A549 (cell line): ENCODE measurements around the gene TBC1D22A. TPM values are rescaled to one million over a fixed set of nuclear protein-coding genes. Genes with fewer than 3 reads are reported as not detected.

Source experiments
- ATAC-seq, 2 experiments: fragments of 200-7000 bp in 1 of 2; fragments of >200 bp in 1 of 2; cut with Nextera tagmentation in 1 of 2; cut with Tn5 transposase in 1 of 2; 3 replicates each; pipeline versions ENCODE4 v1.8.0 to v1.9.1; 2018 to 2020; ENCODE audit warnings: mild to moderate bottlenecking in 1 of 2, moderate library complexity in 1 of 2
- CTCF ChIA-PET: fragments of 300-600 bp; sonication (Branson Sonifier 250); formaldehyde crosslinking; extraction: SDS; loops from one replicate; lab custom pipeline; 2021; ENCODE audit warnings: antibody characterized with exemption, inconsistent platforms; lab: Yijun Ruan, JAX
- POLR2A ChIA-PET: fragments of 350-600 bp; formaldehyde crosslinking; extraction: SDS; loops from one replicate; lab custom pipeline; 2021; ENCODE audit warnings: antibody characterized with exemption, inconsistent platforms; lab: Yijun Ruan, JAX
- DNase-seq, 2 experiments: peaks; one replicate each; pipeline versions ENCODE4 v3.0.0 to v3.0.0-alpha.2; 2011 to 2016; ENCODE audit warnings: low read depth in 1 of 2, low spot score in 1 of 2
- FAIRE-seq: peaks from 2 replicates; lab custom pipeline; 2011; peaks lifted over from hg19 to GRCh38; lab: Jason Lieb, UNC
- H3K27ac ChIP-seq, 2 experiments: fragments of >200 bp; sonication (Bioruptor Twin); formaldehyde crosslinking; 3 replicates each; pipeline ENCODE4 v1.5.1; 2016 to 2017
- H3K4me1 ChIP-seq: fragments of >200 bp; sonication (Bioruptor Twin); formaldehyde crosslinking; 3 replicates; pipeline ENCODE4 v1.6.1; 2016
- H3K4me2 ChIP-seq: fragments of >200 bp; sonication (Bioruptor Twin); formaldehyde crosslinking; 3 replicates; pipeline ENCODE4 v1.6.1; 2016
- H3K4me3 ChIP-seq: fragments of >200 bp; sonication (Bioruptor Twin); formaldehyde crosslinking; 3 replicates; pipeline ENCODE4 v1.5.1; 2016
- H3K9me3 ChIP-seq: fragments of >200 bp; sonication (Bioruptor Twin); formaldehyde crosslinking; 3 replicates; pipeline ENCODE4 v1.6.1; 2016
- BCL3 ChIP-seq: fragments of >200 bp; sonication (Bioruptor Twin); formaldehyde crosslinking; IDR thresholded peaks from 3 replicates; pipeline ENCODE4 v1.6.1; 2016
- BHLHE40 ChIP-seq: IDR thresholded peaks from 2 replicates; pipeline ENCODE4 v1.6.1; 2012; ENCODE audit warnings: low read depth, low read length, inconsistent platforms
- CBX8 ChIP-seq: fragments of 200-600 bp; sonication (generic); IDR thresholded peaks from 2 replicates; pipeline ENCODE4 v1.6.1; 2016
- CEBPB ChIP-seq, 2 experiments: fragments of >200 bp in 1 of 2; sonication (Bioruptor Twin) in 1 of 2; formaldehyde crosslinking in 1 of 2; IDR thresholded peaks; 2 replicates each; pipeline ENCODE4 v1.6.1; 2012 to 2016
- E2F6 ChIP-seq: IDR thresholded peaks from 2 replicates; pipeline ENCODE4 v1.6.1; 2012; ENCODE audit warnings: low read depth, borderline replicate concordance
- EHF ChIP-seq: fragments of 250-450 bp; sonication (Bioruptor Pico); IDR thresholded peaks from 2 replicates; pipeline ENCODE4 v1.5.0; 2020; ENCODE audit warnings: mild to moderate bottlenecking
- FOSB ChIP-seq: fragments of 250-450 bp; sonication (Bioruptor Pico); IDR thresholded peaks from 2 replicates; pipeline ENCODE4 v1.5.0; 2020; ENCODE audit warnings: mild to moderate bottlenecking, moderate library complexity
- FOXS1 ChIP-seq: fragments of 250-450 bp; sonication (Bioruptor Pico); IDR thresholded peaks from 2 replicates; pipeline ENCODE4 v1.5.0; 2020; ENCODE audit warnings: mild to moderate bottlenecking, moderate library complexity
- HDAC2 ChIP-seq: fragments of 200-600 bp; sonication (generic); IDR thresholded peaks from 2 replicates; pipeline ENCODE4 v1.6.1; 2016
- HES2 ChIP-seq: fragments of >200 bp; sonication (Bioruptor Twin); formaldehyde crosslinking; IDR thresholded peaks from 2 replicates; pipeline ENCODE4 v1.6.1; 2016
- HOXB13 ChIP-seq: fragments of 250-450 bp; sonication (Bioruptor Pico); IDR thresholded peaks from 2 replicates; pipeline ENCODE4 v1.5.0; 2020; ENCODE audit warnings: low read depth, mild to moderate bottlenecking, moderate library complexity
- JUN ChIP-seq, 2 experiments: fragments of >200 bp; sonication (Bioruptor Twin); formaldehyde crosslinking; IDR thresholded peaks; 2 replicates in 1 of 2; 3 replicates in 1 of 2; pipeline ENCODE4 v1.6.1; 2016 to 2017
- KDM1A ChIP-seq: fragments of 200-600 bp; sonication (generic); IDR thresholded peaks from 2 replicates; pipeline ENCODE4 v1.6.1; 2016; ENCODE audit warnings: low read depth, mild to moderate bottlenecking
- KDM5A ChIP-seq: fragments of 200-600 bp; sonication (generic); IDR thresholded peaks from 2 replicates; pipeline ENCODE4 v1.6.1; 2016; ENCODE audit warnings: antibody characterized with exemption, mild to moderate bottlenecking
- NFE2L2 ChIP-seq: fragments of 150-350 bp; conservative IDR thresholded peaks from 2 replicates; pipeline ENCODE4 v1.6.1; 2014; ENCODE audit warnings: low read length
- NPAS2 ChIP-seq: fragments of 250-450 bp; sonication (Bioruptor Pico); IDR thresholded peaks from 2 replicates; pipeline ENCODE4 v1.8.0; 2022; ENCODE audit warnings: mild to moderate bottlenecking, moderate library complexity, borderline replicate concordance
- POLR2A ChIP-seq: IDR thresholded peaks from 2 replicates; pipeline ENCODE4 v1.6.1; 2012; ENCODE audit warnings: mild to moderate bottlenecking, low read length
- POLR2AphosphoS2 ChIP-seq: conservative IDR thresholded peaks from 2 replicates; pipeline ENCODE4 v1.6.1; 2012; ENCODE audit warnings: low read length, improper control_type of control experiment, inconsistent platforms
- RCOR1 ChIP-seq: fragments of 150-350 bp; IDR thresholded peaks from 2 replicates; pipeline ENCODE4 v1.6.1; 2014; ENCODE audit warnings: antibody characterized with exemption, low read length, low read depth
- RNF2 ChIP-seq: fragments of 200-600 bp; sonication (generic); IDR thresholded peaks from 2 replicates; pipeline ENCODE4 v1.6.1; 2016; ENCODE audit warnings: low read depth, mild to moderate bottlenecking, antibody characterized with exemption, moderate library complexity, borderline replicate concordance
- SMC3 ChIP-seq: fragments of >200 bp; sonication (Bioruptor Twin); formaldehyde crosslinking; IDR thresholded peaks from 3 replicates; pipeline ENCODE4 v1.6.1; 2018; ENCODE audit warnings: inconsistent platforms
- ZFP36 ChIP-seq: fragments of 450-650 bp; IDR thresholded peaks from 2 replicates; pipeline ENCODE4 v1.6.1; 2014; ENCODE audit warnings: borderline replicate concordance; ENCODE audit not compliant: partially characterized antibody
- ZSCAN20 ChIP-seq: fragments of 250-450 bp; sonication (Bioruptor Pico); IDR thresholded peaks from 2 replicates; pipeline ENCODE4 v1.8.0; 2022; ENCODE audit warnings: mild to moderate bottlenecking, moderate library complexity
- WGBS: methylation state at CpG from one replicate; pipeline ENCODE4 v1.1.6; 2017; ENCODE audit errors: missing lambda C conversion rate; 5-methylcytosine and 5-hydroxymethylcytosine counted together
- polyA plus RNA-seq, 4 experiments: library from polyadenylated mRNA; depleted of rRNA in 3 of 4; stranded (reverse); fragments of >200 nt; fragmentation: RNase III in 1 of 4; extraction: RNeasy Plus Mini Kit Qiagen cat#74134 plus additional on column Dnase treatment in 1 of 4; gene quantifications; 2 replicates in 3 of 4; 3 replicates in 1 of 4; pipeline ENCODE4 v1.2.3, GENCODE V29; 2011 to 2017

Gene TBC1D22A
- polyA plus RNA-seq, 2 of the 4 experiments (the other 2 are of a cell fraction): 8.9 to 10.8 TPM

GRCh38 chr22:46858181-46858771 is 95.8 kb downstream of the TBC1D22A start:
- POLR2A ChIA-PET: no interaction called here
- no peaks in the 10 kb centered on the region for H3K4me1 ChIP-seq
- FAIRE-seq (no peak), ATAC-seq (no peak), DNase-seq (no peak)
- 96% methylated on average over 23 of the region's 23 CpGs for WGBS
- CTCF ChIA-PET: no interaction called here
- no peak overlapping the region for H3K27ac ChIP-seq
- TF ChIP-seq CBX8 (no peak), FOSB (CRISPR knock-in tag) (no peak), JUN (IDR thresholded peaks at IDR 0.05) (no peak), SMC3 (no peak), NPAS2 (CRISPR knock-in tag) (no peak), ZSCAN20 (CRISPR knock-in tag) (no peak), BCL3 (no peak), HOXB13 (CRISPR knock-in tag) (no peak)
- H3K4me2 ChIP-seq: no peak overlapping the region
- no peak overlapping the region for H3K4me3 ChIP-seq
- no peaks in the 10 kb centered on the region for H3K9me3 ChIP-seq

- ATAC-seq (no peak), DNase-seq (no peak), FAIRE-seq (no peak)
- H3K4me3 ChIP-seq: no peak overlapping the region
- ChIA-PET POLR2A (no interaction called here), CTCF (no interaction called here)
- H3K9me3 ChIP-seq: no peaks in the 10 kb centered on the region
- TF ChIP-seq RNF2 (no peak), HES2 (no peak), NFE2L2 (no peak), HDAC2 (no peak), E2F6 (no peak), KDM1A (no peak), FOXS1 (CRISPR knock-in tag) (no peak), POLR2A (no peak), NPAS2 (CRISPR knock-in tag) (no peak), RCOR1 (no peak), CBX8 (no peak), EHF (CRISPR knock-in tag) (no peak), POLR2AphosphoS2 (no peak), BHLHE40 (no peak), SMC3 (no peak), FOSB (CRISPR knock-in tag) (no peak), KDM5A (no peak), ZFP36 (no peak), JUN (IDR thresholded peaks at IDR 0.05) (no peak), CEBPB (IDR thresholded peaks at IDR 0.05) (no peak)
- no peak overlapping the region for H3K27ac ChIP-seq
- WGBS: 94% methylated on average over 9 of the region's 16 CpGs
- H3K4me1 ChIP-seq: no peaks in the 10 kb centered on the region
- no peak overlapping the region for H3K4me2 ChIP-seq
Observed at GRCh38 chr22:46860562-46860961, 98.1 kb downstream of the TBC1D22A start.
